Measurements from ENCODE around the gene SMIM33.
A peak's percentile ranks its signal among the peaks of the same experiment; 100 is the strongest.
"Not testable (repeated sequence)": the region's sequence is repeated elsewhere in the genome, so short reads cannot be mapped to it uniquely, and the experiment has no call there.

Gene SMIM33

GRCh38 chr5:139470821-139471300, at the start of gene SMIM33:
TSS of gene SMIM33 (plus strand) at chr5:139471004. CDS start at chr5:139471122, 118 bp downstream.
- peak; percentile 55 for DNase-seq

GRCh38 chr5:139422307-139422893, 48.4 kb upstream of the SMIM33 start:
- DNase-seq = no peak

- no peak for DNase-seq
These were observed 45.3 kb upstream of the SMIM33 start for GRCh38 chr5:139425497-139425896.

- DNase-seq = no peak
These were observed 44.5 kb upstream of the SMIM33 start for GRCh38 chr5:139426203-139426885.

- no peak for DNase-seq
These were observed 40.8 kb upstream of the SMIM33 start for GRCh38 chr5:139430015-139430414.

DNA sequence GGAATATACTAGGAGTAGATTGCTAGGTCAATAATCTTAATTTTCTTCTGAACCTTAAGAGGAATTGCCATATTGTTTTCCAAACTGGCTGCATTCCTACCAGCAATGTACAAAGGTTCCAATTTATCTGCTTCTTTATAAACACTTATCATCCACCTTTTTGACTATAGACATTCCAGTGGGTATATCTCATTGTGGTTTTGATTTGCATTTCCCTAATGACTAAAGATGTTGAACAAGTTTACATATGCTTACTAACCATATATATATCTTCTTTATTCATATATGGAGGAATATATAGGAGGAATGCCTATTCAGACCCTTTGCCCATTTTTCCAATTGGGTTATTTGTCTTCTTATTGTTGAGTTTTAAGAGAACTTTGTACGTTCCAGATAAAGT, 39.1 kb upstream of the SMIM33 start:
- no peak for DNase-seq

- no peak for DNase-seq
These were observed 35.1 kb upstream of the SMIM33 start for GRCh38 chr5:139435676-139436075.

GRCh38 chr5:139438707-139439012, 32.1 kb upstream of the SMIM33 start:
- DNase-seq = no peak

GRCh38 chr5:139439013-139439903, 31.5 kb upstream of the SMIM33 start, which contains the start of gene DNAJC18:
TSS of gene DNAJC18 (minus strand) at chr5:139439525. CDS start at chr5:139439445, 80 bp downstream.
- DNase-seq = peak; percentile 91

GRCh38 chr5:139440416-139440815, 30.4 kb upstream of the SMIM33 start:
- DNase-seq = not testable (repeated sequence)

DNA sequence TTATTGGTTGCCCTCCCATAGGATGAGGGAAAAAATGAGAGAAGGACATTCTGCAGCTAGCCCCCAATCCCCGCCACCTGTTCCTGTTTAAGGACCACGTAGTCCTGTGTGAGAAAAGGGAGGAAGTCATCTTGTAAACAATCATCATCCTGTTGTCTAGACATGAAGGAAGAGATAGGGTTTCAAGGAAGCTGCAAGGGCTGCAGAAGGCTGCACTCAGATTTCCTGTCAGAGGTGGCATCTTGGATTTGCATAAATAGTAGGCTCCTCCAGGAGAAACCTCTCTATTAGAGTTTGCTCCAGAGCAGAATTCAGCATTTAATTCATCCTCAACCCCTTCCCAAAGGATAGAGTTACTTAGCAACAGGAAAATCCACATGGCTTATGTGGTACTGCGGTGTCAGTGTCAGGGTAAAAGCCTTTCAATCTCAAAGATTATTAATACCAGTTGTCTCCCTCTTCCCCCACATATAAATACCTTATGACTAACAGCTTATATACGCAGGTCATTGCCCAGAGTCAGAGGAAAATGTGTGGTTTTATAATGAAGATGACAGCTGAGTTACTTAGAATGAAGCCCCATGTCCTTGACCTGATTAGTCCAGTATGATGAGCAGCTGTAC, 26.9 kb upstream of the SMIM33 start:
- no peak for DNase-seq

GRCh38 chr5:139445325-139446170, 25.3 kb upstream of the SMIM33 start:
- DNase-seq = no peak

- DNase-seq = no peak
These were observed 23.6 kb upstream of the SMIM33 start for GRCh38 chr5:139446956-139447779.

GRCh38 chr5:139451176-139451575, 19.6 kb upstream of the SMIM33 start:
- DNase-seq = no peak

GRCh38 chr5:139451878-139452660, 18.7 kb upstream of the SMIM33 start:
- DNase-seq = no peak

GRCh38 chr5:139453683-139454567, 16.9 kb upstream of the SMIM33 start:
- no peak for DNase-seq

DNA sequence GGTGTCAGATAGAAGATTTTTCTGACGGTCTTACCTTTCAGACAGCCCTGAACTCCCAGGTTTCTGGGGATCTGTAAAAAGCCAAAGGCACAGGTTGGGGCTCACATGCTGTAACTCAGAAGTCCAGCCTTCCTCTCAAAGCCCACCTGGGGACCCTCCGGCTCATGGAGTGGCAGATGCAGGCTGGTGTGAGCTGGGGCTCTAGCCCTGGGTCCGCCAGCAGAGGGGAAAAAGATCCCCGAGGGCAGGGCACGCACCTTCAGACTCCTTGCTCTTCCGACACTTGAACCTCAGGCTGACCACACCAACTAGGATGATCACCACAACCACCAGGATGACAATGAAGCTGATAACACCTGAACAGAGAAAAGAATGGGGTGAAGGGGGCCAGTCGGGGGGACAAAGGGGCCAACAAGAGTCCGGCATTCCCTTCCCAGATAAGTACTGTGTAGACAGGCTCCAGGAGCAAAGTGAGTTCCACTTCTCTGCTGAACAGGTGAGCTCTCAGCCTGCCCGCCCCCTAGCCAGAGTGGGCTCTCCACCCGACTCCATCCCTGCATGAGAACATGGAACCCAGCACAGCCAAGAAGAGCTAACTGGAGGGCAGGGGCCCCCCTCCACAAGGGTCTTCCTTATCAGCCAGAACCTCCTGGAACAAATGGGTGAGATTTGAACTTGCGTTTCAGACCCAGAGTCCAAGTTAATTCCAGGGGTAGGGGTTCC, 16.1 kb upstream of the SMIM33 start:
- no peak for DNase-seq

DNA sequence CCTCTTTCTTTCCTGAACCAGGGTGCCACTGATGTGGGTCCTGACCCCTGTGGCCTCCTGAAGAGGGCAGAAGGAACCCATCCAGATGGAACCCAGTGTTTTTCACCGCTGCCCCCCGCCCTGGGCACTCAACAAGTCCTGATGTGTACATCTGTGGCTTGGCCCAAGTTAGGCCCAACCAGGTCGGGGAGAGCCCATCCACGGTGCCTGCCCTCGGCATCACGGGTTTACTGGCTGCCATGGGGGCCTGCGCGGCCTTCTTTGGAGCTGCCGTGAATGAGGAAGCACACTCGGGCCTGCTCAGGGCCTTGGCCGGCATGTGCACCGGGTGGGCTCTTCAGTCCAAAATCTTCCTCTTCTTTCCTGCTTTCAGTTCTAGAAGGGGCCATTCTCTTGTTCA, 14.0 kb upstream of the SMIM33 start:
- no peak for DNase-seq

DNA sequence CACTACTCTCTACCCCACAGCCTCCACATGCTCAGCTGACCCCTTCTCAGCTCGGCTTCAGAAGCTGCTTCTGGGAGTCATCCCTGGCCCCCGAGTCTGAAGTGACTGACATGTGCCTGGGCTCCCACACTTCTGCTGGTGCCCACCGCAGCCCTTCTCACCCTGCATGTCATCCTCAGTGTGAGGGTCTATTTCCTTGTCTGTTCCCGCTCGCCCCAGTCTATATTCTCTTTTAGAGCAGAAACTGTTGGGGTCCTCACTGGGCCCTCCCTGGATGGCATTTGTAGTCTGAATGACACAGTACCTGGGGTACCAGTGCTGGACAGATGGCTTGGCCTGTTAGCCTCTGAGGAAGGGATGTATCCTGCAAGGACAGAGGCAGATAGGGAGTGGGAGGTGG, 13.6 kb upstream of the SMIM33 start:
- DNase-seq = no peak
